H1 (cell line): ENCODE measurements around the gene UQCC5. TPM values are rescaled to one million over a fixed set of nuclear protein-coding genes. Genes with fewer than 3 reads are reported as not detected.

Source experiments
- CTCF ChIA-PET: fragments of 300-600 bp; sonication (Branson Sonifier 250); formaldehyde crosslinking; loops from one replicate; lab custom pipeline; 2021; ENCODE audit not compliant: partially characterized antibody; lab: Charles Lee
- POLR2A ChIA-PET: fragments of 300-600 bp; sonication (Branson Sonifier 250); formaldehyde crosslinking; loops from one replicate; lab custom pipeline; 2021; ENCODE audit warnings: inconsistent platforms; ENCODE audit not compliant: partially characterized antibody; lab: Charles Lee
- DNase-seq, 2 experiments: peaks; one replicate each; pipeline versions ENCODE4 v3.0.0 to v3.0.0-alpha.2; 2010 to 2022; ENCODE audit warnings: low spot score in 2 of 2, low read depth in 1 of 2, mixed read lengths in 1 of 2
- FAIRE-seq: peaks from 2 replicates; lab custom pipeline; 2011; peaks lifted over from hg19 to GRCh38; lab: Jason Lieb, UNC
- H2AFZ ChIP-seq: 2 replicates; pipeline ENCODE4 v1.8.1; 2012; ENCODE audit warnings: low read length, inconsistent platforms
- H2AK5ac ChIP-seq: 2 replicates; pipeline ENCODE4 v1.6.1; 2013; ENCODE audit warnings: low read depth, low read length
- H2BK120ac ChIP-seq: replicated peaks from 2 replicates; pipeline ENCODE3; 2013; ENCODE audit warnings: low read depth, low read length, inconsistent platforms
- H2BK12ac ChIP-seq: 2 replicates; pipeline ENCODE4 v1.6.1; 2013; ENCODE audit warnings: low read depth, low read length
- H2BK15ac ChIP-seq: 2 replicates; pipeline ENCODE4 v1.6.1; 2013; ENCODE audit warnings: low read length
- H2BK20ac ChIP-seq: 2 replicates; pipeline ENCODE4 v1.6.1; 2013; ENCODE audit warnings: low read length
- H2BK5ac ChIP-seq: 2 replicates; pipeline ENCODE4 v1.6.1; 2013; ENCODE audit warnings: low read depth, low read length
- H3K14ac ChIP-seq: 2 replicates; pipeline ENCODE4 v1.6.1; 2013; ENCODE audit warnings: inconsistent platforms; ENCODE audit not compliant: insufficient read length
- H3K18ac ChIP-seq: 2 replicates; pipeline ENCODE4 v1.6.1; 2013; ENCODE audit warnings: low read length; ENCODE audit errors: extremely low read depth
- H3K23ac ChIP-seq: 2 replicates; pipeline ENCODE4 v1.6.1; 2013; ENCODE audit warnings: inconsistent platforms; ENCODE audit not compliant: insufficient read length
- H3K23me2 ChIP-seq: 2 replicates; pipeline ENCODE4 v1.6.1; 2013; ENCODE audit warnings: low read depth, low read length
- H3K27ac ChIP-seq: 2 replicates; pipeline ENCODE4 v1.6.1; 2011; ENCODE audit warnings: low read depth, low read length, inconsistent platforms
- H3K27me3 ChIP-seq, 4 experiments: replicated peaks in 1 of 4; 1 replicate in 1 of 4; 2 replicates in 3 of 4; pipeline versions ENCODE4 v1.6.1 to v1.8.1; 2011 to 2013; ENCODE audit warnings: low read length in 3 of 4, mild to moderate bottlenecking in 3 of 4, inconsistent platforms in 2 of 4, mixed read lengths in 2 of 4, moderate library complexity in 1 of 4; ENCODE audit not compliant: control insufficient read depth in 3 of 4, insufficient read depth in 3 of 4; ENCODE audit errors: extremely low read depth in 1 of 4
- H3K36me3 ChIP-seq, 4 experiments: 2 replicates each; pipeline versions ENCODE4 v1.6.1 to v1.8.1; 2011 to 2013; ENCODE audit warnings: mild to moderate bottlenecking in 4 of 4, low read length in 3 of 4, moderate library complexity in 2 of 4, control low read depth in 1 of 4, inconsistent platforms in 1 of 4; ENCODE audit not compliant: insufficient read depth in 4 of 4, control insufficient read depth in 2 of 4
- H3K4ac ChIP-seq: replicated peaks from 2 replicates; pipeline ENCODE3; 2013; ENCODE audit warnings: low read length, low read depth, mixed read lengths, inconsistent platforms; ENCODE audit not compliant: insufficient read length
- H3K4me1 ChIP-seq, 4 experiments: replicated peaks in 1 of 4; 1 replicate in 1 of 4; 2 replicates in 3 of 4; pipeline versions ENCODE4 v1.6.1 to v1.8.1; 2011 to 2013; ENCODE audit warnings: low read length in 3 of 4, inconsistent platforms in 2 of 4, mixed read lengths in 1 of 4; ENCODE audit not compliant: insufficient read depth in 4 of 4, control insufficient read depth in 3 of 4
- H3K4me2 ChIP-seq, 2 experiments: 2 replicates each; pipeline versions ENCODE4 v1.6.1 to v1.8.1; 2011 to 2013; ENCODE audit warnings: low read depth in 2 of 2, low read length in 2 of 2, control low read depth in 1 of 2, inconsistent platforms in 1 of 2, mild to moderate bottlenecking in 1 of 2; ENCODE audit not compliant: insufficient read depth in 1 of 2
- H3K4me3 ChIP-seq, 4 experiments: fragments of 200-600, 300-600 bp in 1 of 4; sonication (generic), shearing (Covaris generic), sonication (Bioruptor Twin) in 1 of 4; 2 replicates each; pipeline versions ENCODE4 v1.5.1 to v1.8.1; 2011 to 2016; ENCODE audit warnings: low read length in 4 of 4, low read depth in 3 of 4, control low read depth in 2 of 4, inconsistent platforms in 2 of 4, mild to moderate bottlenecking in 2 of 4, mixed read lengths in 1 of 4, moderate library complexity in 1 of 4; ENCODE audit not compliant: insufficient read depth in 2 of 4; ENCODE audit errors: extremely low read depth in 1 of 4
- H3K56ac ChIP-seq: replicated peaks from 2 replicates; pipeline ENCODE3; 2013; ENCODE audit warnings: low read depth, mild to moderate bottlenecking, mixed read lengths, low read length, inconsistent platforms; ENCODE audit not compliant: insufficient read length
- H3K79me1 ChIP-seq: 2 replicates; pipeline ENCODE4 v1.6.1; 2013; ENCODE audit warnings: low read depth, low read length, control low read depth
- H3K79me2 ChIP-seq, 2 experiments: 2 replicates each; pipeline versions ENCODE4 v1.6.1 to v1.8.1; 2012 to 2013; ENCODE audit warnings: low read length in 2 of 2, mild to moderate bottlenecking in 2 of 2, inconsistent platforms in 1 of 2; ENCODE audit not compliant: insufficient read depth in 2 of 2, control insufficient read depth in 1 of 2
- H3K9ac ChIP-seq, 4 experiments: replicated peaks in 1 of 4; 1 replicate in 1 of 4; 2 replicates in 3 of 4; pipeline versions ENCODE4 v1.6.1 to v1.8.1; 2011 to 2013; ENCODE audit warnings: low read depth in 3 of 4, low read length in 3 of 4, control low read depth in 2 of 4, mild to moderate bottlenecking in 2 of 4, moderate library complexity in 2 of 4, inconsistent platforms in 1 of 4; ENCODE audit errors: extremely low read depth in 1 of 4
- H3K9me3 ChIP-seq, 2 experiments: 2 replicates each; pipeline versions ENCODE4 v1.6.1 to v1.8.1; 2012 to 2013; ENCODE audit warnings: mild to moderate bottlenecking in 2 of 2, moderate library complexity in 2 of 2, control low read depth in 1 of 2, inconsistent platforms in 1 of 2, low read depth in 1 of 2, low read length in 1 of 2, mixed read lengths in 1 of 2; ENCODE audit not compliant: insufficient read depth in 2 of 2
- H4K20me1 ChIP-seq, 2 experiments: replicated peaks in 1 of 2; 2 replicates each; pipeline versions ENCODE3 to v1.8.1; 2011 to 2013; ENCODE audit warnings: inconsistent platforms in 2 of 2, low read length in 2 of 2, mild to moderate bottlenecking in 1 of 2; ENCODE audit not compliant: insufficient read depth in 2 of 2, control insufficient read depth in 1 of 2
- H4K5ac ChIP-seq: 2 replicates; pipeline ENCODE4 v1.6.1; 2013; ENCODE audit warnings: low read length, low read depth, mixed read lengths, inconsistent platforms; ENCODE audit not compliant: insufficient read length
- H4K8ac ChIP-seq: 2 replicates; pipeline ENCODE4 v1.8.0; 2013; ENCODE audit warnings: mild to moderate bottlenecking, moderate library complexity, low read length, inconsistent platforms; ENCODE audit not compliant: insufficient read depth; ENCODE audit errors: extremely low read depth
- H4K91ac ChIP-seq: replicated peaks from 2 replicates; pipeline ENCODE3; 2013; ENCODE audit warnings: low read length, mixed read lengths, inconsistent platforms; ENCODE audit not compliant: insufficient read length
- BCL11A ChIP-seq, 2 experiments: IDR thresholded peaks; one replicate each; pipeline ENCODE4 v1.6.1; 2011; ENCODE audit warnings: low read depth in 2 of 2, low read length in 2 of 2, mild to moderate bottlenecking in 2 of 2
- BRCA1 ChIP-seq: IDR thresholded peaks from 2 replicates; pipeline ENCODE4 v1.6.1; 2012; ENCODE audit warnings: low read depth, low read length, improper control_type of control experiment
- CBX8 ChIP-seq: fragments of 300-800, 300-1000 bp; sonication (generic); IDR thresholded peaks from 2 replicates; pipeline ENCODE4 v1.7.1; 2016; ENCODE audit warnings: low read depth, low read length, borderline replicate concordance
- CREB1 ChIP-seq: IDR thresholded peaks from 2 replicates; pipeline ENCODE4 v1.6.1; 2012; ENCODE audit warnings: inconsistent platforms
- CTBP2 ChIP-seq: IDR thresholded peaks from 2 replicates; pipeline ENCODE4 v1.7.0; 2011; ENCODE audit warnings: borderline replicate concordance, mild to moderate bottlenecking, moderate library complexity, mixed read lengths, low read length; ENCODE audit not compliant: insufficient read depth, insufficient read length
- EP300 ChIP-seq, 2 experiments: IDR thresholded peaks; 1 replicate in 1 of 2; 2 replicates in 1 of 2; pipeline ENCODE4 v1.6.1; 2011 to 2012; ENCODE audit warnings: low read depth in 2 of 2, low read length in 2 of 2, mild to moderate bottlenecking in 2 of 2, borderline replicate concordance in 1 of 2, inconsistent platforms in 1 of 2, moderate library complexity in 1 of 2
- JUND ChIP-seq: IDR thresholded peaks from 2 replicates; pipeline ENCODE4 v1.6.1; 2011; ENCODE audit warnings: mild to moderate bottlenecking, improper control_type of control experiment, low read length
- KDM4A ChIP-seq: IDR thresholded peaks from one replicate; pipeline ENCODE4 v1.7.1; 2012; ENCODE audit warnings: low read depth, mild to moderate bottlenecking, moderate library complexity, low read length, inconsistent platforms; ENCODE audit not compliant: severe bottlenecking
- MAFK ChIP-seq: IDR thresholded peaks from 2 replicates; pipeline ENCODE4 v1.6.1; 2012; ENCODE audit warnings: low read depth, mild to moderate bottlenecking, improper control_type of control experiment, low read length
- NANOG ChIP-seq: IDR thresholded peaks from 2 replicates; pipeline ENCODE4 v1.6.1; 2011; ENCODE audit warnings: low read length, low read depth, mild to moderate bottlenecking, inconsistent platforms; ENCODE audit not compliant: insufficient read depth, poor library complexity, severe bottlenecking
- RNF2 ChIP-seq: fragments of 200-900, 300-1000 bp; sonication (generic); IDR thresholded peaks from 2 replicates; pipeline ENCODE4 v1.7.1; 2016; ENCODE audit warnings: borderline replicate concordance, low read depth, mild to moderate bottlenecking, antibody characterized with exemption, low read length; ENCODE audit not compliant: poor library complexity, severe bottlenecking; ENCODE audit errors: missing control alignments
- SIN3A ChIP-seq, 2 experiments: IDR thresholded peaks in 1 of 2; conservative IDR thresholded peaks in 1 of 2; 2 replicates each; pipeline ENCODE4 v1.6.1; 2011 to 2012; ENCODE audit warnings: low read length in 2 of 2, improper control_type of control experiment in 1 of 2, low read depth in 1 of 2, mild to moderate bottlenecking in 1 of 2
- WGBS, 2 experiments: shearing (Covaris generic) in 1 of 2; methylation state at CpG; one replicate each; pipeline versions ENCODE4 v1.1.6 to v1.1.7; 2013 to 2015; ENCODE audit warnings: low lambda C conversion rate in 2 of 2, mixed read lengths in 2 of 2, inconsistent platforms in 1 of 2, low coverage in 1 of 2, missing lambda C conversion rate in 1 of 2; ENCODE audit not compliant: insufficient replicate concordance in 2 of 2, insufficient coverage in 1 of 2, insufficient read length in 1 of 2; ENCODE audit errors: extremely low coverage in 1 of 2, missing lambda C conversion rate in 1 of 2; 5-methylcytosine and 5-hydroxymethylcytosine counted together
- polyA plus RNA-seq, 7 experiments: library from polyadenylated mRNA; depleted of rRNA in 3 of 7; stranded (reverse) in 5 of 7; unstranded in 2 of 7; fragments of >200 nt in 5 of 7; fragments of 200-250 nt in 2 of 7; gene quantifications; 1 replicate in 5 of 7; 2 replicates in 1 of 7; 4 replicates in 1 of 7; pipeline versions ENCODE4 v1.2.1 to v1.2.3, GENCODE V29; 2011 to 2013; ENCODE audit warnings: missing spikeins in 2 of 7, mixed read lengths in 2 of 7
- total RNA-seq: library from RNA; stranded (reverse); fragmentation: NEBNext Ultra II Directional; extraction: Animal tissue kit (Norgen Biotek cat#: 25700); gene quantifications from 2 replicates; pipeline ENCODE4 v1.2.1, GENCODE V29; 2021

UQCC5 gene
- total and polyA plus RNA-seq, 2 of the 8 experiments (the other 6 are each of a cell fraction or from before 2014, with no cell fraction given): 35.0 to 37.7 TPM

GRCh38 chr3:52537165-52537620, 788 bp downstream of the UQCC5 start:
- peak overlapping the region; percentile 57 for H4K5ac ChIP-seq
- ChIA-PET CTCF (no interaction called here), POLR2A (interaction anchor here (1.7 kb wide), 1 partner anchor 22 kb away, joined by 5 read pairs; no protein-coding TSS in a partner anchor)
- H3K79me1 ChIP-seq: peaks cover 16% of the 10 kb centered on the region
- H2AFZ ChIP-seq: no peak overlapping the region
- no peak for DNase-seq
- no peak overlapping the region for H3K14ac ChIP-seq
- 0 out of 2 replicates have a peak overlapping the region, but pooled peaks have one; percentile 33 for H3K18ac ChIP-seq
- H4K20me1 ChIP-seq: peaks cover 6 to 18% of the 10 kb centered on the region in 2 experiments
- H3K56ac ChIP-seq: no peak overlapping the region
- no peak overlapping the region for H2BK15ac ChIP-seq
- no peaks in the 10 kb centered on the region for H3K9me3 ChIP-seq
- no peak overlapping the region for H2BK12ac ChIP-seq
- H3K4ac ChIP-seq: no peak overlapping the region
- H2BK20ac ChIP-seq: no peak overlapping the region
- H3K79me2 ChIP-seq: peaks cover 12 to 38% of the 10 kb centered on the region in 2 experiments
- H4K8ac ChIP-seq: no peak overlapping the region
- no peak overlapping the region for H3K23ac ChIP-seq
- H4K91ac ChIP-seq: peak overlapping the region; percentile 95
- peaks cover 7 to 30% (median 17%) of the 10 kb centered on the region in 4 experiments for H3K4me1 ChIP-seq
- H3K23me2 ChIP-seq: peaks cover 26% of the 10 kb centered on the region
- peak overlapping the region in 3 of 4 experiments; percentile 75 to 85 (median 81); a peak in 6 of 7 replicates for H3K9ac ChIP-seq
- peak overlapping the region; percentile 89 to 90 for H3K4me2 ChIP-seq
- H3K27ac ChIP-seq: peak overlapping the region; percentile 77
- FAIRE-seq: peak; percentile 48
- H3K27me3 ChIP-seq: no peaks in the 10 kb centered on the region
- peak overlapping the region; percentile 81 to 91 (median 88) for H3K4me3 ChIP-seq
- no peak overlapping the region for H2BK120ac ChIP-seq
- WGBS, 2 experiments: 32% methylated on average over 6 of the region's 6 CpGs; no CpG with 5 or more reads in 1 of the 2 experiments
- H3K36me3 ChIP-seq: peaks cover 0 to 10% (median under 1%) of the 10 kb centered on the region in 4 experiments; a peak in 1 of 8 replicates
- 0 out of 2 replicates have a peak overlapping the region, but pooled peaks have one; percentile 49 for H2AK5ac ChIP-seq
- H2BK5ac ChIP-seq: peak overlapping the region; percentile 50
- TF ChIP-seq CBX8: no peak
- TF ChIP-seq RNF2: no peak
- no peak for TF ChIP-seq KDM4A
- TF ChIP-seq NANOG: no peak
- no peak for TF ChIP-seq MAFK
- TF ChIP-seq BCL11A (IDR thresholded peaks at IDR 0.05; ENCODE audit: low read depth in 2 of 2, low read length in 2 of 2): no peak
- TF ChIP-seq JUND: no peak
- TF ChIP-seq BRCA1: no peak
- TF ChIP-seq CTBP2: no peak
- no peak for TF ChIP-seq SIN3A (conservative IDR thresholded peaks at IDR 0.05 in 1 of 2, IDR thresholded peaks at IDR 0.05 in 1 of 2; ENCODE audit: low read depth in 1 of 2, low read length in 2 of 2)
- no peak for TF ChIP-seq EP300 (IDR thresholded peaks at IDR 0.05; ENCODE audit: borderline replicate concordance in 1 of 2, low read depth in 2 of 2, low read length in 2 of 2)
- TF ChIP-seq CREB1: no peak
